ENCODE data around the gene VPS41.

VPS41 gene

GRCh38 chr7:38905056-38905759, 3.8 kb downstream of the VPS41 start:
- FAIRE-seq, result peak; percentile 66

- no peak for FAIRE-seq
Measured at GRCh38 chr7:38903057-38903456, 5.9 kb downstream of the VPS41 start.

DNA sequence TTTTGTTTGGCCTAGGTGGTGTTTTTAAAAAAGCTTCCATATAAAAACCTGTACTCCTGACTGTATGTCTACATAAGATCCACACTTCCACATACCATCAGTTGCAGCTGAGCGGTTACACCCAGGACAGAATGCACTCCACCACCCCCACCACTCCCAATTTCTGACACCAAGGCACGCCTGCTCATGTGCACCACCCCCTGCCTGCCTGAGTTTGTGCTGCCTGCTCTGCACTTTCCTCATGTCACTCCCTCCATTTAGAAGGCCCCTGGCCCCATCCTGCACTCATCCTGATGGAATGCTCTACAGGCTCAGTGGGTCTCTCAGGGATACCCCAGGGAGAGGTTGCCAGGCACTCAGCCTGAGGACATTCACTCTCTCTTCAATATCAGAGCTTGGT, 6.5 kb downstream of the VPS41 start:
- no peak for FAIRE-seq

GRCh38 chr7:38893061-38893460, 15.9 kb downstream of the VPS41 start:
- FAIRE-seq, result no peak

DNA sequence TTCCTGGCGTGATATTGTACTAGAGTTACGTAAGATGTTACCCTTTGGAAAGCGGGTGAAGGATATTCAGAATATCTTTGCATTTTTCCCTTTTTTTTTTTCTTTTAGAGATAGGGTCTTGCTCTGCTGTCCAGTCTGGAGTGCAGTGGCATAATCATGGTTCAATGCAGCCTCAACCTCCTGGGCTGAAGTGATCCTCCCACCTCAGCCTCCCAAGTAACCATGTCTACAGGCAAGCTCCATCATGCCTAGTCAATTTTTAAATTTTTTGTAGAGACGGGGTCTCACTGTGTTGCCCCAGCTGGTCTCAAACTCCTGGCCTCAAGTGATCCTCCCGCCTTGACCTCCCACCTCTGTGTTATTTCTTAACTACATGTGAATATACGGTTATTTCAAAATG, 18.4 kb downstream of the VPS41 start:
- no peak for FAIRE-seq

DNA sequence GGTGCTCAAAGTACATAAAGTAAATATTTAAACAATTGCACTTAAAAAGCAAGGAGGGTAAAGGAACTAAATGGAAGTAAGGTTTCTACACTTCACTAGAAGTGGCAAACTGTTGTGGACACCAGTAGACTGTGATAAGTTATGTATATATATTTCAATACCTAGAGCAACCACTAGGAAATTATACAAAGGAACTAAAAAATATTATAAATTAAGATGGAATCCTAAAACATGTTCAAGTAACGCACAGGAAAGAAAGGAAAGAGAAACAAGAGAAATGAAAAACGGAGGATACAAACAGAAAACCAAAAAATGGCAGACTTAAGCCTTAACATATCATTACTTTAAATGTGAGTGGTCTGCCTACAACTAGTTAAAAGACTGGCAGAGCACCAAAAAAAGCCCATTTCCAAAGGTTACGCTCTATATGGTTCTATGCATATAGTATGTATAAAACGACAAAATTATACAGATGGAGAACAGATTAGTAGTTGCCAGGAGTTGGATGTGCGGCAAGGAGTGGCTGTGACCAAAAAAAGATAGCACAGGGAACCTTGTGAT, 19.0 kb downstream of the VPS41 start:
- no peak for FAIRE-seq

- no peak for FAIRE-seq
Measured at GRCh38 chr7:38889079-38889478, 19.9 kb downstream of the VPS41 start.

DNA sequence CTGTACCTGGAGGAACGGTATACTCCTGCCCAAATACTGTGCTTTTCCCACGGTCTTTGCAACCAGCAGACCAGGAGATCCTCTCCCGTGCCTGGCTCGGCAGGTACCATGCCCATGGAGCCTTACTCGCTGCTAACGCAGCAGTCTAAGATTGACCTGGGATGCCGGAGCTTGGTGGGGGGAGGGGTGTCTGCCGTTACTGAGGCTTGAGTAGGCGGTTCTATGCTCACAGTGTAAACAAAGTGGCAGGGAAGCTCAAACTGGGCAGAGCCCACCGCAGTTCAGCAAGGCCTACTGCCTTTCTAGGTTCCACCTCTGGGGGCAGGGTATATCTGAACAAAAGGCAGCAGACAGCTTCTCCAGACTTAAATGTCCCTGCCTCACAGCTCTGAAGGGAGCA, 22.7 kb downstream of the VPS41 start:
- FAIRE-seq, result no peak

DNA sequence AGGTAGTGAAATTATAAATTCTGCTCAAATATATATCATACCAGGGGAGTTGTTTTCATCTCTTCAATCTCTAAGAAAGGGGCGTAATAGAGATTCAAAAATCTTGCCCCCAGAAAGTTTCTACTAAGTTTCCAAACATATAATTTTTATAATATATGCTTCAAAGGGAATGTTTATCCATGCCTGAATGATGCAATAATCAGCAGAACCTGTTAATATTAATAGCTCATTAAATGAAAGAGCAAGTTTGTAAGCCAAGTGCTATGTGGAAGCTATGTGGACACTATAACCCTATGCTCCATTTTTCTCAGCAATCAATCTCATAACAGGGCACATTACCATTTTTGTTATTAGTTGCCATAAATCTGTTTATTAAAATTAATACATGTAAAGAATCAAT, 25.3 kb downstream of the VPS41 start:
- no peak for FAIRE-seq

- no peak for FAIRE-seq
Measured at GRCh38 chr7:38881947-38882684, 26.9 kb downstream of the VPS41 start.

DNA sequence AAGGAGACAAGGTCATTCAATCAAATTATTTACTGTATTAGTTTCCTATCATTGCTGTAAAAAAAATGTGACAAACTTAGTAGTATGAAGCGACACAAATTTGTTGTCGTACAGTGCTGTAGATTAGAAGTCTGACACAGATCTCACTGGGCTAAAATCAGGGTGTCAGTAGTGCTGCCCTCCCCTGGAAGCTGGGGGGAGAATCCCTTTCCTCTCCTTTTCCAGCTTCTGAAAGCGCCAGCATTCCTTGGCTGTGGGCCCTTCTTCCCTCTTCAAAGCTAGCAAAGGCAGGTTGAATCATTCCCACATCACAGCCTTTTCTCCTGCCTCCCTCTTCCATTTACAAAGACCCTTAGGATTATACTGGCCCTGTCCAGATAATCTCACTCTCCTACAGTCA, 28.0 kb downstream of the VPS41 start:
- no peak for FAIRE-seq

DNA sequence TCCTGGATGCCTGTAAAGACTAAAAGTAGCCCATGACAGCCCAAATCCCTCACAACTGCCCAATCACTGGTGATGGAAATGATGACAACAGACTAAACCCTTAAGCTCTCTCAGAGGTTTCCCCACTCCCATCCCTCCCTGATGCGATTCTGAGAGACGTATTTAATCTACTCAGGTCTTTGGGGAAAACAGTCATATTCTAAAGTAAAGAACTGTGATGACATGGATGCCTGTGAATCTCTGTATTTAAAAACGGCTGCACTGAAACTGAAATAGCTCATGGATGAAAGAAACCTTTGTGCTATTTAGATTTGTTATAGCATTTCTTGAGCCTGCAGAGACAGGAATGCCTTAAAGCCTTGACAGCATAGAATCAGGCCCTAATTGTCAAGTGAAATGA, 28.5 kb downstream of the VPS41 start:
- peak; percentile 97 for FAIRE-seq

DNA sequence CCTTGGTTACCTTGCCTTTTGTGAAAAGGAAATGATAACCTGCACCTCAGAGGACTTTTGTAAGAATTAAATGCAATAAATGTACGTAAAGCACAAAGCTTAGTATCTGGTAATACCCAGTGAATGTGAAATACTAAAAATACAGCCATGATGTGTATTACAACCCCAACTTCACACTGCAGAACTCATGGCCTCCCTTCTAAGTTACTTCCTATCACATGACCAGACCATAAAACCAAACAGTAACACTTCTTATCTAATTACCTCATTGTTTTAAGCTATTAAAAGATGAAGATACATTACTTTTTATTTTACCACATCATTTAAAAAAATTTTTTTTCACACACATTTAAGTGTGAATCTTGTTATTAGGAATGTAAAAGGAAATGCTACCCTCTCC, 29.0 kb downstream of the VPS41 start:
- no peak for FAIRE-seq

DNA sequence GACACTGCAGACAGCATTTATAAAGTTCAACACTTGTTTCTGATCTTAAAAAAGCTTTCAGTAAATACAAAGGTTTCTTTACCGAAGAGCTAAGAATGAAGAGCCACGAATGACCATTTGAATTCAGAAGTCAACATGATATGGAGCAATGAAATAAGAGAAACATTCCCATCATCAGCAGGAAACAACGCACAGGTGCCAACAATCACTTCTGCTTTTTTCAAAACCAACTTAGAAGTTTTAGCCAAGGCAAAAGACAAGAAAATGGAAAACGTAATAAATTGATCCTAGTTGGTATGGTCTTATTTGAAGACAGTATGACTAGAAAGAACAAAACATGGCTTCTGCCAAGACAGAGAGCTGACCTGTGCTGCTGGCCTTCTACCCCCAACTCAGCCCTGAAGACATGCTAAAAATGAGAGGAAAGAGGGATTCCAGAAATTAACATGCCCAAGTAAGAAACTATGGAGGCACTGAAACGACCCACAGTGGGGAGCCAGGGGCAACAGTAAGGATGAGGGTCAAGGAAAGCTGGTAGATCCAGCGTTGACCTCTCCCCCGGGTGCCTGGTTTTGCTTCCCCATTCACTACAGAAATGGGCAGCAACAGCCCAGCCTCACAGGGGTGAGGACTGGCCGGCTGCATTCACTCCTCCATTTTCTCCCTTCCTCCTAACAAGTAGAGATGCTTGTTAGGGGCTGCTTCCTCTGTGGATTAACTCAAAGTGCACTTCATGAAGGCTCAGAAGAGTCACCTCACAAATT, 30.1 kb downstream of the VPS41 start:
- peak; percentile 21 for FAIRE-seq

- no peak for FAIRE-seq
Measured at GRCh38 chr7:38873433-38873832, 35.6 kb downstream of the VPS41 start.

GRCh38 chr7:38872202-38872601, 36.8 kb downstream of the VPS41 start:
- FAIRE-seq, result no peak

DNA sequence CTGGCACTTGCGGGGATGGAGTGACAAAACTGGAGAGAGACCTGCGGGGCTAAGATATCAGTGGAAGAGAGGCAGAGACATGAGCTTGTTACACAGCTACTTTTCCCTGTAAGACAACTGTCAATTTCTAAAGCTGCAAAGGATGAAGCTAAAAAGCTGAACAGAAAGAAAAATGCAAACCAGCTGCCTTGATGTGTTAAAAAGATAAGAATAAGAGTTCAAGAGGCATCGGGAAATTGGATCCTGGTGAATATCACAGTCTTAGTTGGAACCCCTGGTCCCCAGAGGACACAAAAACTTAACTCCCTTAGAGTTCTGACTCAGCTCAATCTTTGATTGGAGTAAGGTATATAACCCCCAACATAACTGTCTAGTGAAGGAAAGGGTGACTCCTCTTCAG, 38.8 kb downstream of the VPS41 start:
- no peak for FAIRE-seq

GRCh38 chr7:38863601-38864291, 45.2 kb downstream of the VPS41 start:
- FAIRE-seq, result peak; percentile 99

GRCh38 chr7:38862666-38863065, 46.3 kb downstream of the VPS41 start:
- no peak for FAIRE-seq

- FAIRE-seq, result peak; percentile 95
Measured at GRCh38 chr7:38858259-38858884, 50.6 kb downstream of the VPS41 start.

DNA sequence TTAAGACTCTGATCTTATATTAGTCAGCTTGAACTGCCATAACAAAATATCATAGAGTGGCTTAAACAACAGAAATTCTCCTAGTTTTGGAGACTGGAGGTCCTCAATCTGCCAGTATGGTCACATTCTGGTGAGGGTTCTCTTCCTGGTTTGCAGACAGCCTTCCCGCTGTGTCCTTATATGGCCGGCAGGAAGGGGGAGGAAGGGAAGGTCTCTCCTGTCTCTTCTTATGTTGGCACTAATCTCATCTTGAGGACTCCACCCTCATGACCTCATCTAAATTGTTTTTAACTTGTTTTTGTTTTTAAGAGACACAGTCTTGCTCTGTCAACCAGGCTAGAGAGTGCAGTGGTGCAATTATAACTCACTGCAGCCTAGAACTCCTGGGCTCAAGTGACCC, 53.1 kb downstream of the VPS41 start:
- peak; percentile 50 for FAIRE-seq

DNA sequence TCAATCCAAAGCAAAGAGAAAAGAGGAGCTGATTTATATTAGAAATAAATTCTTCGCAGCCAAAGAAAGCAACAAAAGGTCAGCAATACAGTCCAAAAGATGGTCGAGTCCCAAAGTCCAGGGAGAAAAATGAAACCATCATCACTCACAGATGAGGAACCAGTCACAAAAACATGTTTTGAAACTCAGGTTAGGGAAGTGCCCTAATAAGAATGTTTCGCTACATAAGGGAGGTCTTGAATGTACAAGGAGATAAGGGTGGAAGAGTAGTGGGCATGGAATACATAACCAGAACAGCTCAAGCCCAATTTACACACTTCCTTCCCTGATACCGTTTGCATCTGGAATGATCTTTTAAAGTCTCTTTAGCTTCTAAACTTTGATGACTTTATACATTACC, 53.6 kb downstream of the VPS41 start:
- FAIRE-seq, result no peak
